Fibroblast of the conjunctiva (primary cell): Measurements from ENCODE around the gene EMP1.
"Not testable (repeated sequence)": the region's sequence is repeated elsewhere in the genome, so short reads cannot be mapped to it uniquely, and the experiment has no call there.

Experiments
- DNase-seq: peaks from one replicate; pipeline ENCODE4 v3.0.0-alpha.2; 2010; ENCODE audit warnings: low read depth

The EMP1 gene

GRCh38 chr12:13258197-13258596, 61.7 kb downstream of the EMP1 start:
- peak; percentile 32 for DNase-seq

- no peak for DNase-seq
Measured at GRCh38 chr12:13258717-13259119, 62.2 kb downstream of the EMP1 start.

GRCh38 chr12:13259625-13260024, 63.1 kb downstream of the EMP1 start:
- not testable (repeated sequence) for DNase-seq

GRCh38 chr12:13267826-13268225, 71.3 kb downstream of the EMP1 start:
- not testable (repeated sequence) for DNase-seq

GRCh38 chr12:13268581-13268980, 72.1 kb downstream of the EMP1 start:
- no peak for DNase-seq
